HG02798 (cell line): ENCODE data around the gene TMEM271.

Experiments
- ATAC-seq: cut with Tn5 transposase; IDR thresholded peaks from one replicate; pipeline ENCODE4 v1.9.1; 2021; ENCODE audit warnings: mild to moderate bottlenecking; ENCODE audit not compliant: unreplicated experiment, poor library complexity

Gene TMEM271

GRCh38 chr4:581753-582361 lies 5.8 kb upstream of the TMEM271 start:
- no peak for ATAC-seq

GRCh38 chr4:581181-581580 lies 5.1 kb upstream of the TMEM271 start:
- no peak for ATAC-seq

GRCh38 chr4:579543-580175 lies 3.6 kb upstream of the TMEM271 start:
- no peak for ATAC-seq

- ATAC-seq: no peak
Observed at GRCh38 chr4:578451-579443, 2.7 kb upstream of the TMEM271 start.

- ATAC-seq: no peak
Observed at GRCh38 chr4:577499-578450, 1.7 kb upstream of the TMEM271 start.

GRCh38 chr4:576991-577498 lies 950 bp upstream of the TMEM271 start:
- ATAC-seq: no peak

GRCh38 chr4:575281-576141 lies 584 bp downstream of the TMEM271 start:
- no peak for ATAC-seq

GRCh38 chr4:574346-575161 lies 1.5 kb downstream of the TMEM271 start:
- no peak for ATAC-seq

- no peak for ATAC-seq
Observed at GRCh38 chr4:573122-573892, 2.8 kb downstream of the TMEM271 start.

- ATAC-seq: no peak
Observed at GRCh38 chr4:572594-572993, 3.5 kb downstream of the TMEM271 start.

- no peak for ATAC-seq
Observed at GRCh38 chr4:571838-572572, 4.1 kb downstream of the TMEM271 start.

- no peak for ATAC-seq
Observed at GRCh38 chr4:570754-571153, 5.3 kb downstream of the TMEM271 start.

GRCh38 chr4:569958-570667 lies 6.0 kb downstream of the TMEM271 start:
- no peak for ATAC-seq

- no peak for ATAC-seq
Observed at GRCh38 chr4:568962-569361, 7.1 kb downstream of the TMEM271 start.

- no peak for ATAC-seq
Observed at GRCh38 chr4:568351-568652, 7.8 kb downstream of the TMEM271 start.
